Measurements from ENCODE around the gene PDE4D. TPM values are rescaled to one million over a fixed set of nuclear protein-coding genes. Genes with fewer than 3 reads are reported as not detected.

PDE4D gene
- total RNA-seq, 1 experiment from 2014 or later, result 2.1 TPM

DNA sequence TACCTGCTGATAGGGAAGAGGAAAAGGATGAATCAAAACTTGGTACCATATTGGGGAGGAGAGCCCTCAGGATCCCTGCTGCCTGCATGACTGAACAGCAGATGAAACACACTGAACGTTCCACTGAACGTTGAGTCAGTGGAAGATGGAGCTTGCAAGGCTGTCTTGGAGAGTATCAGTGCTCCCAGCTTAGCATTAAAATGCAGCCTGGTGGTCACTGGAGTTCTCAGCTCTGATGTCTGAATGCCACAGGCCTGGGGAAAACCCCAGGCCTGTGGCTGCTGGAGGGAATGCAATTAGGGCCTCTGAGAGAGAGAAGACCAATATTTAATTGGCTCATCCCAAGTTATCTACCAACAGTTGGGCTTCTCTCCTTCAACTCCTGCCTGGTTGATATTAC is 54.5 kb downstream of the PDE4D start:
- H4K8ac ChIP-seq (replicated peaks; ENCODE audit: insufficient read length, low read depth, low read length), result no peak overlapping the region
- no peak overlapping the region for H2AFZ ChIP-seq (ENCODE audit: low read length)
- H3K27me3 ChIP-seq (ENCODE audit: insufficient read depth, low read length), result no peaks in the 10 kb centered on the region
- TF ChIP-seq, protein P1, sequence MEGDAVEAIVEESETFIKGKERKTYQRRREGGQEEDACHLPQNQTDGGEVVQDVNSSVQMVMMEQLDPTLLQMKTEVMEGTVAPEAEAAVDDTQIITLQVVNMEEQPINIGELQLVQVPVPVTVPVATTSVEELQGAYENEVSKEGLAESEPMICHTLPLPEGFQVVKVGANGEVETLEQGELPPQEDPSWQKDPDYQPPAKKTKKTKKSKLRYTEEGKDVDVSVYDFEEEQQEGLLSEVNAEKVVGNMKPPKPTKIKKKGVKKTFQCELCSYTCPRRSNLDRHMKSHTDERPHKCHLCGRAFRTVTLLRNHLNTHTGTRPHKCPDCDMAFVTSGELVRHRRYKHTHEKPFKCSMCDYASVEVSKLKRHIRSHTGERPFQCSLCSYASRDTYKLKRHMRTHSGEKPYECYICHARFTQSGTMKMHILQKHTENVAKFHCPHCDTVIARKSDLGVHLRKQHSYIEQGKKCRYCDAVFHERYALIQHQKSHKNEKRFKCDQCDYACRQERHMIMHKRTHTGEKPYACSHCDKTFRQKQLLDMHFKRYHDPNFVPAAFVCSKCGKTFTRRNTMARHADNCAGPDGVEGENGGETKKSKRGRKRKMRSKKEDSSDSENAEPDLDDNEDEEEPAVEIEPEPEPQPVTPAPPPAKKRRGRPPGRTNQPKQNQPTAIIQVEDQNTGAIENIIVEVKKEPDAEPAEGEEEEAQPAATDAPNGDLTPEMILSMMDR (conservative IDR thresholded peaks at IDR 0.05), result no peak
- no peak overlapping the region for H3K18ac ChIP-seq (ENCODE audit: insufficient read length, low read depth, low read length)
- H3K27ac ChIP-seq (ENCODE audit: insufficient read length, low read depth, low read length), result no peak overlapping the region
- H2AK5ac ChIP-seq (ENCODE audit: insufficient read length, low read length), result no peak overlapping the region
- Mint-ChIP-seq H3K9me3 (no peaks in the 10 kb centered on the region), H3K36me3 (ENCODE audit: insufficient read depth in 1 of 3, low read depth in 3 of 3) (no peaks in the 10 kb centered on the region), H3K27me3 (ENCODE audit: low read depth) (no peaks in the 10 kb centered on the region), H3K4me1 (peaks cover 2 to 7% of the 10 kb centered on the region in 2 experiments; a peak in 1 of 4 replicates), H3K4me3 (no peak overlapping the region), H3K27ac (no peak overlapping the region)
- H3T11ph ChIP-seq (ENCODE audit: low read length), result no peak overlapping the region
- H4K91ac ChIP-seq (ENCODE audit: insufficient read length, low read depth, low read length), result no peak overlapping the region
- no peak overlapping the region for H2BK20ac ChIP-seq (ENCODE audit: low read depth, low read length, poor library complexity, severe bottlenecking)
- H2BK15ac ChIP-seq (ENCODE audit: low read depth, low read length), result no peak overlapping the region
- H3K4me2 ChIP-seq (ENCODE audit: insufficient read depth, insufficient read length, low read length), result no peak overlapping the region
- no peaks in the 10 kb centered on the region for H3K9me3 ChIP-seq (ENCODE audit: control insufficient read depth, low read depth, low read length)
- no peak overlapping the region for H3K9ac ChIP-seq (ENCODE audit: extremely low read depth, insufficient read length, low read length)
- no peaks in the 10 kb centered on the region for H3K79me2 ChIP-seq (ENCODE audit: insufficient read depth, low read length)
- H3K79me1 ChIP-seq (ENCODE audit: insufficient read depth, low read depth, low read length, poor library complexity, severe bottlenecking), result no peaks in the 10 kb centered on the region
- H4K5ac ChIP-seq (ENCODE audit: insufficient read length, low read depth, low read length), result no peak overlapping the region
- no peak overlapping the region for H2BK5ac ChIP-seq (ENCODE audit: insufficient read length, low read length)
- H3K56ac ChIP-seq (ENCODE audit: insufficient read length, low read depth, low read length), result no peak overlapping the region
- no CpG with 5 or more reads among the region's 2 CpGs for WGBS (ENCODE audit: extremely low coverage, insufficient read length, low lambda C conversion rate)
- H3K4ac ChIP-seq (ENCODE audit: low read depth, low read length), result no peak overlapping the region
- H2BK120ac ChIP-seq (ENCODE audit: low read depth, low read length, poor library complexity, severe bottlenecking), result no peak overlapping the region
- DNase-seq, result no peak
- H3K14ac ChIP-seq (ENCODE audit: insufficient read depth, low read length), result no peak overlapping the region
- no peak overlapping the region for H3K23ac ChIP-seq (ENCODE audit: insufficient read length, low read depth, low read length)
- H2BK12ac ChIP-seq (ENCODE audit: insufficient read length, low read depth, low read length), result no peak overlapping the region
- H3K4me1 ChIP-seq (ENCODE audit: insufficient read depth, low read length), result no peaks in the 10 kb centered on the region
- no peaks in the 10 kb centered on the region for H3K23me2 ChIP-seq (ENCODE audit: insufficient read length, low read depth, low read length, poor library complexity, severe bottlenecking)
- H4K20me1 ChIP-seq (ENCODE audit: control insufficient read depth, insufficient read depth, insufficient read length), result no peaks in the 10 kb centered on the region
